ENCODE results near the gene DIDO1. TPM values are rescaled to one million over a fixed set of nuclear protein-coding genes. Genes with fewer than 3 reads are reported as not detected.

Gene DIDO1
- total and polyA plus RNA-seq, 2 of the 13 experiments (the other 11 are each of a cell fraction or from before 2014, with no cell fraction given): 75.0 to 75.1 TPM

GRCh38 chr20:62923669-62924441, 2.5 kb downstream of the DIDO1 start (continued):
- TF ChIP-seq HIC2 (CRISPR knock-in tag; IDR thresholded peaks at IDR 0.05; ENCODE audit: low read depth) (no peak), TOPORS (CRISPR knock-in tag; IDR thresholded peaks at IDR 0.05) (0 out of 2 replicates have a peak, but pooled peaks have one; percentile 54), HNF4G (IDR thresholded peaks at IDR 0.05; ENCODE audit: borderline replicate concordance, low read depth, low read length) (peak; percentile 97), HNF4G (CRISPR knock-in tag; IDR thresholded peaks at IDR 0.05; ENCODE audit: borderline replicate concordance, low read depth) (peak; percentile 84; the same call in 1 of the 2 replicates), MTERF4 (CRISPR knock-in tag; IDR thresholded peaks at IDR 0.05) (no peak), ZNF724P (CRISPR knock-in tag; IDR thresholded peaks at IDR 0.05; ENCODE audit: borderline replicate concordance) (no peak), ZFY (CRISPR knock-in tag; IDR thresholded peaks at IDR 0.05) (peak; percentile 71), ZHX1 (CRISPR knock-in tag; IDR thresholded peaks at IDR 0.05; ENCODE audit: low read depth) (no peak), SIX1 (CRISPR knock-in tag; IDR thresholded peaks at IDR 0.05; ENCODE audit: borderline replicate concordance) (peak; percentile 78; the same call in 1 of the 2 replicates), RFX3 (CRISPR knock-in tag; IDR thresholded peaks at IDR 0.05) (no peak; the same call in 1 of the 2 replicates), FOXO4 (CRISPR knock-in tag; conservative IDR thresholded peaks at IDR 0.05) (no peak), ZNF720 (CRISPR knock-in tag; IDR thresholded peaks at IDR 0.05) (no peak), THAP7 (CRISPR knock-in tag; IDR thresholded peaks at IDR 0.05) (no peak), TCF7L2 (IDR thresholded peaks at IDR 0.05; ENCODE audit: low read depth, low read length) (no peak), RERE (CRISPR knock-in tag; IDR thresholded peaks at IDR 0.05; ENCODE audit: low read depth) (0 out of 2 replicates have a peak, but pooled peaks have one; percentile 56)

All from HepG2 (cell line).